Endodermal cell (in vitro differentiated cells): ENCODE data around the gene ACOX3. TPM values are rescaled to one million over a fixed set of nuclear protein-coding genes. Genes with fewer than 3 reads are reported as not detected.
"Not testable (repeated sequence)": the region's sequence is repeated elsewhere in the genome, so short reads cannot be mapped to it uniquely, and the experiment has no call there.

Source experiments
- DNase-seq: peaks from one replicate; pipeline ENCODE4 v3.0.0-alpha.2; 2017
- H3K27ac ChIP-seq: 2 replicates; pipeline ENCODE4 v1.5.1; 2013; ENCODE audit warnings: mild to moderate bottlenecking, low read depth, low read length, moderate library complexity
- H3K27me3 ChIP-seq: 2 replicates; pipeline ENCODE4 v1.6.1; 2013; ENCODE audit warnings: mild to moderate bottlenecking, low read length, moderate library complexity; ENCODE audit not compliant: insufficient read depth, control insufficient read depth, poor library complexity, severe bottlenecking
- H3K36me3 ChIP-seq: 2 replicates; pipeline ENCODE4 v1.7.0; 2013; ENCODE audit warnings: mild to moderate bottlenecking, low read length, moderate library complexity; ENCODE audit not compliant: control insufficient read depth, insufficient read depth
- H3K4me1 ChIP-seq: one replicate; pipeline ENCODE4 v1.7.0; 2013; ENCODE audit warnings: low read length; ENCODE audit not compliant: control insufficient read depth, insufficient read depth
- H3K4me3 ChIP-seq: 2 replicates; pipeline ENCODE4 v1.5.1; 2013; ENCODE audit warnings: mild to moderate bottlenecking, low read length, moderate library complexity
- H3K9ac ChIP-seq: 2 replicates; pipeline ENCODE4 v1.6.1; 2013; ENCODE audit warnings: mild to moderate bottlenecking, low read length, moderate library complexity; ENCODE audit not compliant: poor library complexity, severe bottlenecking; ENCODE audit errors: extremely low read depth
- H3K9me3 ChIP-seq: 2 replicates; pipeline ENCODE4 v1.6.1; 2013; ENCODE audit warnings: mild to moderate bottlenecking, low read length, moderate library complexity; ENCODE audit not compliant: control insufficient read depth
- H3K27ac Mint-ChIP-seq: 2 replicates; pipeline ENCODE4 v1.8.0; 2020; ENCODE audit warnings: mixed read lengths
- H3K27me3 Mint-ChIP-seq: 2 replicates; pipeline ENCODE4 v1.8.0; 2021; ENCODE audit warnings: mild to moderate bottlenecking, mixed read lengths; ENCODE audit not compliant: insufficient read depth
- H3K36me3 Mint-ChIP-seq: 2 replicates; pipeline ENCODE4 v1.8.0; 2020; ENCODE audit warnings: low read depth, mixed read lengths
- H3K4me1 Mint-ChIP-seq: 2 replicates; pipeline ENCODE4 v1.8.0; 2020; ENCODE audit warnings: mixed read lengths
- H3K4me3 Mint-ChIP-seq: 2 replicates; pipeline ENCODE4 v1.8.0; 2020; ENCODE audit warnings: mild to moderate bottlenecking, moderate library complexity, mixed read lengths
- H3K9me3 Mint-ChIP-seq: 2 replicates; pipeline ENCODE4 v1.8.0; 2020; ENCODE audit warnings: mild to moderate bottlenecking, mixed read lengths
- WGBS, 2 experiments: methylation state at CpG; one replicate each; pipeline versions ENCODE4 v1.1.5 to v1.1.7; 2013; ENCODE audit warnings: missing lambda C conversion rate in 2 of 2, mixed read lengths in 1 of 2; ENCODE audit not compliant: insufficient coverage in 1 of 2, insufficient read length in 1 of 2; 5-methylcytosine and 5-hydroxymethylcytosine counted together
- total RNA-seq, 2 donors: library from RNA; stranded (reverse); fragmentation: NEBNext Ultra II Directional in 1 of 2; extraction: Animal tissue kit (Norgen Biotek cat#: 25700) in 1 of 2; gene quantifications; 2 replicates in 1 of 2; 3 replicates in 1 of 2; pipeline ENCODE4 v1.2.1, GENCODE V29; 2021
- TF ChIP-seq, protein P1 (sequence below): fragments of 200-600 bp; sonication (generic); conservative IDR thresholded peaks from 2 replicates; pipeline ENCODE4 v1.5.0; 2021; ENCODE audit warnings: antibody characterized with exemption, mild to moderate bottlenecking

ACOX3 gene
- total RNA-seq, 2 donors from 2014 or later, result 55.1 to 146 TPM

DNA sequence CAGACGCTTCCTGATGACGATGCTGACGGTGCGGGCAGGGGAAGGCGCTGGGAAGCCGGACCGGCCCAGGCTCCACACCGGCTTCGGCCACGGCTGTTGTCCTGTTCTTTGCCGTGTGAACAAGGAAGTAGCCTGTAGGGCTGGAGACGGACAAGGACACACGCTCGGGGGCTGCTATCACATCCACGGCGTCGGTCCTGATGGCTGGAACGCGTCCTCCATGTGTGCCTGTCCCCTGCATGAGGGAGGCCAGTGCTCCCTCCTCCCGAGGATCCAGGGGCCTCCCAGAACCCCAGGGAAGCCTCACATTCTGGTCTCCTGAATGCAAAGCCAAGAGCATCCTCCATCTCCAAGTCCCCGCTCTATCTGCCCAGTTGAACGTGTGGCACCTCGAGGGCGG is 53.8 kb downstream of the ACOX3 start:
- no peak overlapping the region for H3K27ac ChIP-seq
- H3K36me3 ChIP-seq, result peaks cover 76% of the 10 kb centered on the region
- no peaks in the 10 kb centered on the region for H3K27me3 ChIP-seq
- no peaks in the 10 kb centered on the region for H3K4me1 ChIP-seq
- H3K4me3 ChIP-seq, result no peak overlapping the region
- Mint-ChIP-seq H3K36me3 (peaks cover 38% of the 10 kb centered on the region), H3K27ac (no peak overlapping the region), H3K9me3 (no peaks in the 10 kb centered on the region), H3K4me1 (peaks cover 2% of the 10 kb centered on the region), H3K27me3 (no peaks in the 10 kb centered on the region), H3K4me3 (no peak overlapping the region)
- DNase-seq, result no peak
- H3K9me3 ChIP-seq, result no peaks in the 10 kb centered on the region
- WGBS, 2 experiments, result 96% methylated on average over 15 to 24 of the region's 24 CpGs
- TF ChIP-seq, protein P1, sequence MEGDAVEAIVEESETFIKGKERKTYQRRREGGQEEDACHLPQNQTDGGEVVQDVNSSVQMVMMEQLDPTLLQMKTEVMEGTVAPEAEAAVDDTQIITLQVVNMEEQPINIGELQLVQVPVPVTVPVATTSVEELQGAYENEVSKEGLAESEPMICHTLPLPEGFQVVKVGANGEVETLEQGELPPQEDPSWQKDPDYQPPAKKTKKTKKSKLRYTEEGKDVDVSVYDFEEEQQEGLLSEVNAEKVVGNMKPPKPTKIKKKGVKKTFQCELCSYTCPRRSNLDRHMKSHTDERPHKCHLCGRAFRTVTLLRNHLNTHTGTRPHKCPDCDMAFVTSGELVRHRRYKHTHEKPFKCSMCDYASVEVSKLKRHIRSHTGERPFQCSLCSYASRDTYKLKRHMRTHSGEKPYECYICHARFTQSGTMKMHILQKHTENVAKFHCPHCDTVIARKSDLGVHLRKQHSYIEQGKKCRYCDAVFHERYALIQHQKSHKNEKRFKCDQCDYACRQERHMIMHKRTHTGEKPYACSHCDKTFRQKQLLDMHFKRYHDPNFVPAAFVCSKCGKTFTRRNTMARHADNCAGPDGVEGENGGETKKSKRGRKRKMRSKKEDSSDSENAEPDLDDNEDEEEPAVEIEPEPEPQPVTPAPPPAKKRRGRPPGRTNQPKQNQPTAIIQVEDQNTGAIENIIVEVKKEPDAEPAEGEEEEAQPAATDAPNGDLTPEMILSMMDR, result no peak
- H3K9ac ChIP-seq, result no peak overlapping the region

DNA sequence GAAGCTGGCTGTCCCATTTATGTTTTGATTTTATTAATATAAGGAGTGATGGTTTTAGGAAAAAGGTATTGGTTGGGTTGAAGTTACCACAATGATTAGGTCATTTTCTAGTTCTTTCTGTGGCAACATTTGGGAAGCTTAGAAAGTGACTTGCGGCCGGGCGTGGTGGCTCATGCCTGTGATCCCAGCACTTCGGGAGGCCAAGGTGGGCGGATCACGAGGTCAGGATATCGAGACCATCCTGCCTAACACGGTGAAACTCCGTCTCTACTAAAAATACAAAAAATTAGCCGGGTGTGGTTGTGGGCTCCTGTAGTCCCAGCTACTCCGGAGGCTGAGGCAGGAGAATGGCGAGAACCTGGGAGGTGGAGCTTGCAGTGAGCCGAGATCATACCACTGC is 54.4 kb downstream of the ACOX3 start:
- H3K27ac Mint-ChIP-seq, H3K4me3 Mint-ChIP-seq: not testable (repeated sequence)

DNA sequence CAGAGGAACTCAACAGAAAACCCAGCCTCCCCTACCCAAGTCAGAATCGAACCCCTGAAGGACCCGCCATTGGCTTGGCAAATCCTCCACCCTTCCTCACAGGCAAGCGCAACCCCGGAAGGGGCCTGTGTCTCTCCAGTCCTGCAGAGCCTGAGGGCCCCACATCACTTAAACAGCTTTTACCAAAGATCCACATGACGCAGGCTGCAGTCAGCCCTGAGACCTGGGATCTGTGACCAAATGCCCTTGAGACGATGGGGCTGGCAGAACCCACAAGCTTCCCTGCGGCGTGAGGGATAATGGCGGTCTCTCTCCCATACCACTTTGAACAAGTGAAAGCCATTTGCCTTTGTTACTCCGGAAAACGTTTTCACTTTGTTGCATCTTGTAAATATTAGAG is 54.9 kb downstream of the ACOX3 start:
- Histone ChIP-seq H3K9me3 (no peaks in the 10 kb centered on the region), H3K4me3 (no peak overlapping the region), H3K4me1 (no peaks in the 10 kb centered on the region), H3K9ac (no peak overlapping the region), H3K27me3 (no peaks in the 10 kb centered on the region), H3K27ac (no peak overlapping the region), H3K36me3 (peaks cover 74% of the 10 kb centered on the region)
- peaks cover 34% of the 10 kb centered on the region for H3K36me3 Mint-ChIP-seq
- H3K27me3 Mint-ChIP-seq, result no peaks in the 10 kb centered on the region
- H3K9me3 Mint-ChIP-seq, result no peaks in the 10 kb centered on the region
- H3K4me1 Mint-ChIP-seq, result peaks cover 2% of the 10 kb centered on the region
- no peak overlapping the region for H3K4me3 Mint-ChIP-seq
- DNase-seq, result no peak
- WGBS, 2 experiments, result 90 to 94% methylated on average over 9 to 11 of the region's 11 CpGs
- TF ChIP-seq, protein P1, result no peak
- H3K27ac Mint-ChIP-seq, result no peak overlapping the region

More for the DNA sequence above, 54.4 kb downstream of the ACOX3 start:
- H3K4me1 Mint-ChIP-seq, H3K27me3 ChIP-seq, DNase-seq, H3K9ac ChIP-seq, H3K9me3 ChIP-seq, H3K4me3 ChIP-seq, H3K9me3 Mint-ChIP-seq, H3K4me1 ChIP-seq, H3K27me3 Mint-ChIP-seq, H3K27ac ChIP-seq: not testable (repeated sequence)
- H3K36me3 ChIP-seq, result peaks cover 74% of the 10 kb centered on the region
- H3K36me3 Mint-ChIP-seq, result peaks cover 36% of the 10 kb centered on the region
- 91 to 97% methylated on average over 13 of the region's 13 CpGs for WGBS, 2 experiments

DNA sequence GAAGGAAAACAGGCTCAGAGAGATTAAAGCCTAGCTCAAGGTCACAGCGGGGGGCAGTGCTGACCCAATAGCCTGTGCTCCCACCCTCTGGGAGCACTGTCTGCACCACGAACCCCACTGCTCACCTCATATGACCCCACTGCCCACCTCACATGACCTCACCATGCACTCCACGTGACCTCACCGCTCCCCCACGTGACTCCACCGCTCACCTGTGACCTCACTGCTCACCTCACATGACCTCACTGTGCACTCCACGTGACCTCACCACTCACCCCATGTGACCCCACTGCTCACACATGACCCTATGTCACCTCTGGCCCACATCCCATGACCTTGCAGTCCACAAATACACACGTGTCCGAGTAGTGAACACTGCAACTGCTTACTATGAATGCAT is 55.4 kb downstream of the ACOX3 start:
- Histone ChIP-seq H3K9me3 (no peaks in the 10 kb centered on the region), H3K4me3 (no peak overlapping the region), H3K36me3 (peaks cover 71% of the 10 kb centered on the region), H3K4me1 (no peaks in the 10 kb centered on the region), H3K27ac (no peak overlapping the region), H3K9ac (no peak overlapping the region), H3K27me3 (no peaks in the 10 kb centered on the region)
- Mint-ChIP-seq H3K4me1 (peaks cover 2% of the 10 kb centered on the region), H3K27me3 (no peaks in the 10 kb centered on the region), H3K4me3 (no peak overlapping the region), H3K9me3 (no peaks in the 10 kb centered on the region), H3K36me3 (peaks cover 30% of the 10 kb centered on the region), H3K27ac (peak overlapping the region; percentile 33)
- WGBS, 2 experiments, result 93 to 94% methylated on average over 9 of the region's 9 CpGs
- TF ChIP-seq, protein P1, result no peak
- no peak for DNase-seq
